H1 (cell line): Measurements from ENCODE around the gene TASP1. TPM values are rescaled to one million over a fixed set of nuclear protein-coding genes. Genes with fewer than 3 reads are reported as not detected.

Experiments used
- CTCF ChIA-PET: fragments of 300-600 bp; sonication (Branson Sonifier 250); formaldehyde crosslinking; loops from one replicate; lab custom pipeline; 2021; ENCODE audit not compliant: partially characterized antibody; lab: Charles Lee
- POLR2A ChIA-PET: fragments of 300-600 bp; sonication (Branson Sonifier 250); formaldehyde crosslinking; loops from one replicate; lab custom pipeline; 2021; ENCODE audit warnings: inconsistent platforms; ENCODE audit not compliant: partially characterized antibody; lab: Charles Lee
- DNase-seq, 2 experiments: peaks; one replicate each; pipeline versions ENCODE4 v3.0.0 to v3.0.0-alpha.2; 2010 to 2022; ENCODE audit warnings: low spot score in 2 of 2, low read depth in 1 of 2, mixed read lengths in 1 of 2
- FAIRE-seq: peaks from 2 replicates; lab custom pipeline; 2011; peaks lifted over from hg19 to GRCh38; lab: Jason Lieb, UNC
- H2AFZ ChIP-seq: 2 replicates; pipeline ENCODE4 v1.8.1; 2012; ENCODE audit warnings: low read length, inconsistent platforms
- H2AK5ac ChIP-seq: 2 replicates; pipeline ENCODE4 v1.6.1; 2013; ENCODE audit warnings: low read depth, low read length
- H2BK120ac ChIP-seq: replicated peaks from 2 replicates; pipeline ENCODE3; 2013; ENCODE audit warnings: low read depth, low read length, inconsistent platforms
- H2BK12ac ChIP-seq: 2 replicates; pipeline ENCODE4 v1.6.1; 2013; ENCODE audit warnings: low read depth, low read length
- H2BK15ac ChIP-seq: 2 replicates; pipeline ENCODE4 v1.6.1; 2013; ENCODE audit warnings: low read length
- H2BK20ac ChIP-seq: 2 replicates; pipeline ENCODE4 v1.6.1; 2013; ENCODE audit warnings: low read length
- H2BK5ac ChIP-seq: 2 replicates; pipeline ENCODE4 v1.6.1; 2013; ENCODE audit warnings: low read depth, low read length
- H3K14ac ChIP-seq: 2 replicates; pipeline ENCODE4 v1.6.1; 2013; ENCODE audit warnings: inconsistent platforms; ENCODE audit not compliant: insufficient read length
- H3K18ac ChIP-seq: 2 replicates; pipeline ENCODE4 v1.6.1; 2013; ENCODE audit warnings: low read length; ENCODE audit errors: extremely low read depth
- H3K23ac ChIP-seq: 2 replicates; pipeline ENCODE4 v1.6.1; 2013; ENCODE audit warnings: inconsistent platforms; ENCODE audit not compliant: insufficient read length
- H3K23me2 ChIP-seq: 2 replicates; pipeline ENCODE4 v1.6.1; 2013; ENCODE audit warnings: low read depth, low read length
- H3K27ac ChIP-seq: 2 replicates; pipeline ENCODE4 v1.6.1; 2011; ENCODE audit warnings: low read depth, low read length, inconsistent platforms
- H3K27me3 ChIP-seq, 4 experiments: replicated peaks in 1 of 4; 1 replicate in 1 of 4; 2 replicates in 3 of 4; pipeline versions ENCODE4 v1.6.1 to v1.8.1; 2011 to 2013; ENCODE audit warnings: low read length in 3 of 4, mild to moderate bottlenecking in 3 of 4, inconsistent platforms in 2 of 4, mixed read lengths in 2 of 4, moderate library complexity in 1 of 4; ENCODE audit not compliant: control insufficient read depth in 3 of 4, insufficient read depth in 3 of 4; ENCODE audit errors: extremely low read depth in 1 of 4
- H3K36me3 ChIP-seq, 4 experiments: 2 replicates each; pipeline versions ENCODE4 v1.6.1 to v1.8.1; 2011 to 2013; ENCODE audit warnings: mild to moderate bottlenecking in 4 of 4, low read length in 3 of 4, moderate library complexity in 2 of 4, control low read depth in 1 of 4, inconsistent platforms in 1 of 4; ENCODE audit not compliant: insufficient read depth in 4 of 4, control insufficient read depth in 2 of 4
- H3K4ac ChIP-seq: replicated peaks from 2 replicates; pipeline ENCODE3; 2013; ENCODE audit warnings: low read length, low read depth, mixed read lengths, inconsistent platforms; ENCODE audit not compliant: insufficient read length
- H3K4me1 ChIP-seq, 4 experiments: replicated peaks in 1 of 4; 1 replicate in 1 of 4; 2 replicates in 3 of 4; pipeline versions ENCODE4 v1.6.1 to v1.8.1; 2011 to 2013; ENCODE audit warnings: low read length in 3 of 4, inconsistent platforms in 2 of 4, mixed read lengths in 1 of 4; ENCODE audit not compliant: insufficient read depth in 4 of 4, control insufficient read depth in 3 of 4
- H3K4me2 ChIP-seq, 2 experiments: 2 replicates each; pipeline versions ENCODE4 v1.6.1 to v1.8.1; 2011 to 2013; ENCODE audit warnings: low read depth in 2 of 2, low read length in 2 of 2, control low read depth in 1 of 2, inconsistent platforms in 1 of 2, mild to moderate bottlenecking in 1 of 2; ENCODE audit not compliant: insufficient read depth in 1 of 2
- H3K4me3 ChIP-seq, 4 experiments: fragments of 200-600, 300-600 bp in 1 of 4; sonication (generic), shearing (Covaris generic), sonication (Bioruptor Twin) in 1 of 4; 2 replicates each; pipeline versions ENCODE4 v1.5.1 to v1.8.1; 2011 to 2016; ENCODE audit warnings: low read length in 4 of 4, low read depth in 3 of 4, control low read depth in 2 of 4, inconsistent platforms in 2 of 4, mild to moderate bottlenecking in 2 of 4, mixed read lengths in 1 of 4, moderate library complexity in 1 of 4; ENCODE audit not compliant: insufficient read depth in 2 of 4; ENCODE audit errors: extremely low read depth in 1 of 4
- H3K56ac ChIP-seq: replicated peaks from 2 replicates; pipeline ENCODE3; 2013; ENCODE audit warnings: low read depth, mild to moderate bottlenecking, mixed read lengths, low read length, inconsistent platforms; ENCODE audit not compliant: insufficient read length
- H3K79me1 ChIP-seq: 2 replicates; pipeline ENCODE4 v1.6.1; 2013; ENCODE audit warnings: low read depth, low read length, control low read depth
- H3K79me2 ChIP-seq, 2 experiments: 2 replicates each; pipeline versions ENCODE4 v1.6.1 to v1.8.1; 2012 to 2013; ENCODE audit warnings: low read length in 2 of 2, mild to moderate bottlenecking in 2 of 2, inconsistent platforms in 1 of 2; ENCODE audit not compliant: insufficient read depth in 2 of 2, control insufficient read depth in 1 of 2
- H3K9ac ChIP-seq, 4 experiments: replicated peaks in 1 of 4; 1 replicate in 1 of 4; 2 replicates in 3 of 4; pipeline versions ENCODE4 v1.6.1 to v1.8.1; 2011 to 2013; ENCODE audit warnings: low read depth in 3 of 4, low read length in 3 of 4, control low read depth in 2 of 4, mild to moderate bottlenecking in 2 of 4, moderate library complexity in 2 of 4, inconsistent platforms in 1 of 4; ENCODE audit errors: extremely low read depth in 1 of 4
- H3K9me3 ChIP-seq, 2 experiments: 2 replicates each; pipeline versions ENCODE4 v1.6.1 to v1.8.1; 2012 to 2013; ENCODE audit warnings: mild to moderate bottlenecking in 2 of 2, moderate library complexity in 2 of 2, control low read depth in 1 of 2, inconsistent platforms in 1 of 2, low read depth in 1 of 2, low read length in 1 of 2, mixed read lengths in 1 of 2; ENCODE audit not compliant: insufficient read depth in 2 of 2
- H4K20me1 ChIP-seq, 2 experiments: replicated peaks in 1 of 2; 2 replicates each; pipeline versions ENCODE3 to v1.8.1; 2011 to 2013; ENCODE audit warnings: inconsistent platforms in 2 of 2, low read length in 2 of 2, mild to moderate bottlenecking in 1 of 2; ENCODE audit not compliant: insufficient read depth in 2 of 2, control insufficient read depth in 1 of 2
- H4K5ac ChIP-seq: 2 replicates; pipeline ENCODE4 v1.6.1; 2013; ENCODE audit warnings: low read length, low read depth, mixed read lengths, inconsistent platforms; ENCODE audit not compliant: insufficient read length
- H4K8ac ChIP-seq: 2 replicates; pipeline ENCODE4 v1.8.0; 2013; ENCODE audit warnings: mild to moderate bottlenecking, moderate library complexity, low read length, inconsistent platforms; ENCODE audit not compliant: insufficient read depth; ENCODE audit errors: extremely low read depth
- H4K91ac ChIP-seq: replicated peaks from 2 replicates; pipeline ENCODE3; 2013; ENCODE audit warnings: low read length, mixed read lengths, inconsistent platforms; ENCODE audit not compliant: insufficient read length
- KDM5A ChIP-seq: fragments of 200-600 bp; IDR thresholded peaks from 2 replicates; pipeline ENCODE4 v1.7.1; 2012; ENCODE audit warnings: mild to moderate bottlenecking, low read length, inconsistent platforms, mixed read lengths
- RNF2 ChIP-seq: fragments of 200-900, 300-1000 bp; sonication (generic); IDR thresholded peaks from 2 replicates; pipeline ENCODE4 v1.7.1; 2016; ENCODE audit warnings: borderline replicate concordance, low read depth, mild to moderate bottlenecking, antibody characterized with exemption, low read length; ENCODE audit not compliant: poor library complexity, severe bottlenecking; ENCODE audit errors: missing control alignments
- polyA plus RNA-seq, 7 experiments: library from polyadenylated mRNA; depleted of rRNA in 3 of 7; stranded (reverse) in 5 of 7; unstranded in 2 of 7; fragments of >200 nt in 5 of 7; fragments of 200-250 nt in 2 of 7; gene quantifications; 1 replicate in 5 of 7; 2 replicates in 1 of 7; 4 replicates in 1 of 7; pipeline versions ENCODE4 v1.2.1 to v1.2.3, GENCODE V29; 2011 to 2013; ENCODE audit warnings: missing spikeins in 2 of 7, mixed read lengths in 2 of 7
- total RNA-seq: library from RNA; stranded (reverse); fragmentation: NEBNext Ultra II Directional; extraction: Animal tissue kit (Norgen Biotek cat#: 25700); gene quantifications from 2 replicates; pipeline ENCODE4 v1.2.1, GENCODE V29; 2021

Gene TASP1
- total and polyA plus RNA-seq, 2 of the 8 experiments (the other 6 are each of a cell fraction or from before 2014, with no cell fraction given), result 4.5 to 10.9 TPM

- Histone ChIP-seq H3K56ac (no peak overlapping the region), H3K27ac (no peak overlapping the region), H3K79me2 (no peaks in the 10 kb centered on the region), H2AK5ac (no peak overlapping the region; the same call in 1 of the 2 replicates), H3K23me2 (no peaks in the 10 kb centered on the region), H2BK20ac (peak overlapping the region; percentile 100; the same call in 1 of the 2 replicates), H4K20me1 (no peaks in the 10 kb centered on the region), H2BK15ac (no peak overlapping the region), H2AFZ (no peak overlapping the region), H3K4ac (no peak overlapping the region), H3K4me3 (no peak overlapping the region), H2BK5ac (peak overlapping the region; percentile 93; the same call in 1 of the 2 replicates), H3K9me3 (no peaks in the 10 kb centered on the region), H3K23ac (no peak overlapping the region), H3K4me1 (peaks cover 0 to 11% (median 8%) of the 10 kb centered on the region in 4 experiments; a peak in 4 of 7 replicates), H3K27me3 (no peaks in the 10 kb centered on the region), H3K14ac (no peak overlapping the region), H4K91ac (peak overlapping the region; percentile 13), H3K9ac (no peak overlapping the region), H3K18ac (peak overlapping the region; percentile 71; the same call in 1 of the 2 replicates), H3K4me2 (no peak overlapping the region), H2BK120ac (no peak overlapping the region), H3K36me3 (no peaks in the 10 kb centered on the region), H4K5ac (no peak overlapping the region), H3K79me1 (no peaks in the 10 kb centered on the region), H4K8ac (no peak overlapping the region), H2BK12ac (peak overlapping the region; percentile 56; the same call in 1 of the 2 replicates)
- ChIA-PET POLR2A (no interaction called here), CTCF (interaction anchor here (0.7 to 2.6 kb wide), 6 partner anchors 9 to 192 kb away, joined by 3 to 7 read pairs (median 4); no protein-coding TSS in a partner anchor)
- FAIRE-seq (no peak), DNase-seq (no peak)
- no peak for TF ChIP-seq KDM5A
- no peak for TF ChIP-seq RNF2
Observed at GRCh38 chr20:13355941-13356486, 282.7 kb downstream of the TASP1 start.
